ENCODE measurements around the gene KAT2B. TPM values are rescaled to one million over a fixed set of nuclear protein-coding genes. Genes with fewer than 3 reads are reported as not detected.

KAT2B gene
- total RNA-seq, 1 experiment from 2014 or later, result 3.7 TPM

GRCh38 chr3:20054549-20054987 lies 14.3 kb downstream of the KAT2B start (continued):
- no peak; the same call in 1 of the 2 replicates for TF ChIP-seq RAD21 (IDR thresholded peaks at IDR 0.05; ENCODE audit: low read depth)

- Histone ChIP-seq H4K20me1 (ENCODE audit: insufficient read depth) (no peaks in the 10 kb centered on the region), H3K27me3 (ENCODE audit: insufficient read depth, low read length) (no peaks in the 10 kb centered on the region), H3K9me2 (ENCODE audit: insufficient read depth) (no peaks in the 10 kb centered on the region), H3K4me3 (replicated peaks in 1 of 2; ENCODE audit: low read depth in 1 of 2, low read length in 2 of 2) (no peak overlapping the region), H3K79me2 (ENCODE audit: insufficient read depth, low read length) (no peaks in the 10 kb centered on the region), H3K4me1 (ENCODE audit: control insufficient read depth in 1 of 2, insufficient read depth in 2 of 2, low read length in 2 of 2) (peaks cover 15 to 20% of the 10 kb centered on the region in 2 experiments), H3K9ac (ENCODE audit: low read length) (no peak overlapping the region), H3K9me3 (ENCODE audit: control insufficient read depth in 1 of 2, insufficient read depth in 1 of 2, low read depth in 1 of 2, low read length in 2 of 2) (no peaks in the 10 kb centered on the region), H3K27ac (ENCODE audit: low read depth, low read length) (no peak overlapping the region), H3K36me3 (ENCODE audit: control insufficient read depth in 1 of 2, insufficient read depth in 2 of 2, low read length in 2 of 2) (no peaks in the 10 kb centered on the region), H2AFZ (ENCODE audit: low read depth, low read length, poor library complexity, severe bottlenecking) (no peak overlapping the region), H3K4me2 (ENCODE audit: low read length) (peak overlapping the region; percentile 57)
- BruUV-seq (replicated peaks), result no TSS peak
- POLR2A ChIA-PET, result no interaction called here
- RAD21 ChIA-PET (ENCODE audit: low non-redundant PET in 1 of 2, low total read pairs in 2 of 2, uncharacterized antibody in 2 of 2, unreplicated experiment in 2 of 2), result no interaction called here
- intact Hi-C loops (cut with micrococcal nuclease), result loop anchor here (2.0 kb wide), 1 partner anchor 14 kb away; the partner anchor contains the start of gene KAT2B
- ATAC-seq (peak; percentile 41), DNase-seq (ENCODE audit: low read depth, low spot score) (no peak)
- CTCF ChIA-PET, result no interaction called here
- no peak for TF ChIP-seq FOSL1 (IDR thresholded peaks at IDR 0.05; ENCODE audit: low read depth)
- TF ChIP-seq ELF1 (IDR thresholded peaks at IDR 0.05; ENCODE audit: borderline replicate concordance, low read depth), result no peak
- no peak for TF ChIP-seq EGR1 (IDR thresholded peaks at IDR 0.05; ENCODE audit: low read depth)
- TF ChIP-seq MAX (IDR thresholded peaks at IDR 0.05), result no peak
- TF ChIP-seq CBX3 (IDR thresholded peaks at IDR 0.05; ENCODE audit: low read depth), result no peak
- TF ChIP-seq YY1 (IDR thresholded peaks at IDR 0.05; ENCODE audit: extremely low read depth, insufficient replicate concordance, low read depth, low read length), result no peak
- TF ChIP-seq EZH2 (IDR thresholded peaks at IDR 0.05), result no peak
- TF ChIP-seq CEBPB (IDR thresholded peaks at IDR 0.05; ENCODE audit: low read depth), result no peak
- TF ChIP-seq, protein P1, sequence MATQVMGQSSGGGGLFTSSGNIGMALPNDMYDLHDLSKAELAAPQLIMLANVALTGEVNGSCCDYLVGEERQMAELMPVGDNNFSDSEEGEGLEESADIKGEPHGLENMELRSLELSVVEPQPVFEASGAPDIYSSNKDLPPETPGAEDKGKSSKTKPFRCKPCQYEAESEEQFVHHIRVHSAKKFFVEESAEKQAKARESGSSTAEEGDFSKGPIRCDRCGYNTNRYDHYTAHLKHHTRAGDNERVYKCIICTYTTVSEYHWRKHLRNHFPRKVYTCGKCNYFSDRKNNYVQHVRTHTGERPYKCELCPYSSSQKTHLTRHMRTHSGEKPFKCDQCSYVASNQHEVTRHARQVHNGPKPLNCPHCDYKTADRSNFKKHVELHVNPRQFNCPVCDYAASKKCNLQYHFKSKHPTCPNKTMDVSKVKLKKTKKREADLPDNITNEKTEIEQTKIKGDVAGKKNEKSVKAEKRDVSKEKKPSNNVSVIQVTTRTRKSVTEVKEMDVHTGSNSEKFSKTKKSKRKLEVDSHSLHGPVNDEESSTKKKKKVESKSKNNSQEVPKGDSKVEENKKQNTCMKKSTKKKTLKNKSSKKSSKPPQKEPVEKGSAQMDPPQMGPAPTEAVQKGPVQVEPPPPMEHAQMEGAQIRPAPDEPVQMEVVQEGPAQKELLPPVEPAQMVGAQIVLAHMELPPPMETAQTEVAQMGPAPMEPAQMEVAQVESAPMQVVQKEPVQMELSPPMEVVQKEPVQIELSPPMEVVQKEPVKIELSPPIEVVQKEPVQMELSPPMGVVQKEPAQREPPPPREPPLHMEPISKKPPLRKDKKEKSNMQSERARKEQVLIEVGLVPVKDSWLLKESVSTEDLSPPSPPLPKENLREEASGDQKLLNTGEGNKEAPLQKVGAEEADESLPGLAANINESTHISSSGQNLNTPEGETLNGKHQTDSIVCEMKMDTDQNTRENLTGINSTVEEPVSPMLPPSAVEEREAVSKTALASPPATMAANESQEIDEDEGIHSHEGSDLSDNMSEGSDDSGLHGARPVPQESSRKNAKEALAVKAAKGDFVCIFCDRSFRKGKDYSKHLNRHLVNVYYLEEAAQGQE (IDR thresholded peaks at IDR 0.05; ENCODE audit: low read depth), result no peak
- TF ChIP-seq ATF3 (IDR thresholded peaks at IDR 0.05), result no peak
- no peak for TF ChIP-seq POLR2AphosphoS5 (IDR thresholded peaks at IDR 0.05; ENCODE audit: low read depth, low read length)
- no peak for TF ChIP-seq SRF (IDR thresholded peaks at IDR 0.05; ENCODE audit: low read depth)
- no peak for TF ChIP-seq POLR2A (IDR thresholded peaks at IDR 0.05; ENCODE audit: borderline replicate concordance, extremely low read depth, insufficient read depth, insufficient read length)
Observed at GRCh38 chr3:20055020-20055775, 15.0 kb downstream of the KAT2B start.
